ENCODE data around the gene SERPINH1. TPM values are rescaled to one million over a fixed set of nuclear protein-coding genes. Genes with fewer than 3 reads are reported as not detected.

SERPINH1 gene
- total RNA-seq, 4 donors from 2014 or later: 149 to 226 (median 173) TPM

GRCh38 chr11:75520688-75521087 is 41.4 kb upstream of the SERPINH1 start:
- no peak for TF ChIP-seq CTCF (IDR thresholded peaks at IDR 0.05; ENCODE audit: low read depth)

GRCh38 chr11:75522286-75523044 is 39.6 kb upstream of the SERPINH1 start:
- TF ChIP-seq CTCF (IDR thresholded peaks at IDR 0.05; ENCODE audit: low read depth): no peak

- TF ChIP-seq CTCF (IDR thresholded peaks at IDR 0.05; ENCODE audit: low read depth): no peak
Observed at GRCh38 chr11:75523189-75523588, 38.9 kb upstream of the SERPINH1 start.

- no peak for TF ChIP-seq CTCF (IDR thresholded peaks at IDR 0.05; ENCODE audit: low read depth)
Observed at GRCh38 chr11:75523811-75524664, 38.0 kb upstream of the SERPINH1 start.

- TF ChIP-seq CTCF (IDR thresholded peaks at IDR 0.05; ENCODE audit: low read depth): no peak
Observed at GRCh38 chr11:75524665-75525432, 37.2 kb upstream of the SERPINH1 start.

- TF ChIP-seq CTCF (IDR thresholded peaks at IDR 0.05; ENCODE audit: low read depth): no peak
Observed at GRCh38 chr11:75525433-75526191, 36.4 kb upstream of the SERPINH1 start, which contains the start of gene GDPD5. Gene GDPD5 (minus strand): TSS chr11:75525941. CDS start chr11:75477735, 48,206 bp downstream.
